K562 (cell line): ENCODE measurements around the gene UCP3. TPM values are rescaled to one million over a fixed set of nuclear protein-coding genes. Genes with fewer than 3 reads are reported as not detected.
A peak's percentile ranks its signal among the peaks of the same experiment; 100 is the strongest.

Experiments used
- ATAC-seq: fragments of 200-7000 bp; cut with Tn5 transposase; 3 replicates; pipeline ENCODE4 v1.9.1; 2020; ENCODE audit warnings: moderate library complexity
- BruUV-seq: library from RNA; stranded (reverse); fragments of 400-500 nt; replicated peaks from 2 replicates; lab custom pipeline; 2021; lab: Mats Ljungman, UMichigan
- CTCF ChIA-PET: fragments of 300-600 bp; formaldehyde crosslinking; extraction: SDS; loops from one replicate; lab custom pipeline; 2021; ENCODE audit warnings: low intra/inter-chr PET ratio; lab: Yijun Ruan, JAX
- POLR2A ChIA-PET: fragments of 300-600, 350-650 bp; sonication (Branson Sonifier 250); formaldehyde crosslinking; extraction: SDS; loops from one replicate; lab custom pipeline; 2021; ENCODE audit warnings: antibody characterized with exemption, inconsistent platforms; lab: Yijun Ruan, JAX
- DNase-seq, 4 experiments: peaks; one replicate each; pipeline versions ENCODE4 v3.0.0 to v3.0.0-alpha.2; 2011 to 2018; ENCODE audit warnings: low spot score in 3 of 4, mixed read lengths in 3 of 4; ENCODE audit errors: extremely low read depth in 1 of 4
- FAIRE-seq: peaks from 2 replicates; lab custom pipeline; 2011; peaks lifted over from hg19 to GRCh38; lab: Jason Lieb, UNC
- H2AFZ ChIP-seq: 2 replicates; pipeline ENCODE4 v1.6.0; 2011; ENCODE audit warnings: low read depth, low read length, control low read depth, inconsistent platforms
- H3K27ac ChIP-seq: fragments of 200-600 bp; 3 replicates; pipeline ENCODE4 v1.8.0; 2011; ENCODE audit warnings: low read depth, mild to moderate bottlenecking, control low read depth, inconsistent platforms, low read length, moderate library complexity, mixed read lengths; ENCODE audit errors: extremely low read depth
- H3K27me3 ChIP-seq, 2 experiments: fragments of 300-600 bp in 1 of 2; 2 replicates in 1 of 2; 3 replicates in 1 of 2; pipeline versions ENCODE4 v1.6.0 to v1.8.0; 2011; ENCODE audit warnings: inconsistent platforms in 2 of 2, low read length in 2 of 2, mild to moderate bottlenecking in 1 of 2, mixed read lengths in 1 of 2, moderate library complexity in 1 of 2; ENCODE audit not compliant: control insufficient read depth in 2 of 2, insufficient read depth in 2 of 2
- H3K36me3 ChIP-seq: fragments of 300-600 bp; 3 replicates; pipeline ENCODE4 v1.8.0; 2011; ENCODE audit warnings: mild to moderate bottlenecking, low read length, inconsistent platforms; ENCODE audit not compliant: control insufficient read depth, insufficient read depth
- H3K4me1 ChIP-seq, 2 experiments: fragments of 200-600 bp in 1 of 2; replicated peaks in 1 of 2; 2 replicates in 1 of 2; 3 replicates in 1 of 2; pipeline versions ENCODE4 v1.5.1 to v1.8.0; 2011; ENCODE audit warnings: inconsistent platforms in 2 of 2, low read length in 2 of 2, mild to moderate bottlenecking in 1 of 2, mixed read lengths in 1 of 2, moderate library complexity in 1 of 2; ENCODE audit not compliant: control insufficient read depth in 2 of 2, insufficient read depth in 2 of 2
- H3K4me2 ChIP-seq: 2 replicates; pipeline ENCODE4 v1.6.1; 2011; ENCODE audit warnings: low read length, control low read depth, inconsistent platforms, mixed read lengths; ENCODE audit not compliant: insufficient read depth
- H3K4me3 ChIP-seq: fragments of 200-600 bp; sonication (generic), shearing (Covaris generic); 2 replicates; pipeline ENCODE4 v1.5.1; 2016; ENCODE audit warnings: control low read depth, inconsistent platforms
- H3K79me2 ChIP-seq: fragments of 200-600 bp; 3 replicates; pipeline ENCODE4 v1.8.0; 2011; ENCODE audit warnings: low read length, inconsistent platforms; ENCODE audit not compliant: control insufficient read depth, insufficient read depth
- H3K9ac ChIP-seq, 2 experiments: 2 replicates each; pipeline versions ENCODE4 v1.6.0 to v1.6.1; 2011; ENCODE audit warnings: low read depth in 2 of 2, low read length in 2 of 2, control low read depth in 1 of 2, inconsistent platforms in 1 of 2, mild to moderate bottlenecking in 1 of 2, mixed read lengths in 1 of 2; ENCODE audit not compliant: insufficient read depth in 1 of 2
- H3K9me1 ChIP-seq: one replicate; pipeline ENCODE4 v1.6.0; 2011; ENCODE audit warnings: inconsistent platforms, mild to moderate bottlenecking, low read length, moderate library complexity; ENCODE audit not compliant: control insufficient read depth, insufficient read depth
- H3K9me3 ChIP-seq: replicated peaks from 2 replicates; pipeline ENCODE4 v1.5.1; 2011; ENCODE audit warnings: low read depth, low read length, inconsistent platforms; ENCODE audit not compliant: control insufficient read depth, insufficient read depth
- H4K20me1 ChIP-seq: replicated peaks from 2 replicates; pipeline ENCODE4 v1.6.1; 2011; ENCODE audit warnings: low read length, inconsistent platforms, mixed read lengths; ENCODE audit not compliant: control insufficient read depth, insufficient read depth
- AFF1 ChIP-seq, 2 experiments: fragments of 450-650 bp; IDR thresholded peaks; 2 replicates each; pipeline ENCODE4 v1.6.1; 2018; ENCODE audit warnings: mild to moderate bottlenecking in 2 of 2, low read depth in 1 of 2; ENCODE audit not compliant: partially characterized antibody in 2 of 2
- ESRRB ChIP-seq: fragments of 250-450 bp; sonication (Bioruptor Pico); IDR thresholded peaks from 2 replicates; pipeline ENCODE4 v1.5.0; 2020; ENCODE audit warnings: mild to moderate bottlenecking, moderate library complexity, borderline replicate concordance
- HOXB6 ChIP-seq: fragments of 250-450 bp; sonication (Bioruptor Pico); IDR thresholded peaks from 2 replicates; pipeline ENCODE4 v1.5.1; 2022; ENCODE audit warnings: mild to moderate bottlenecking, borderline replicate concordance
- HSF4 ChIP-seq: fragments of 250-450 bp; sonication (Bioruptor Pico); IDR thresholded peaks from 2 replicates; pipeline ENCODE4 v2.1.2; 2022; ENCODE audit warnings: mild to moderate bottlenecking, moderate library complexity, borderline replicate concordance
- KHSRP ChIP-seq: fragments of 450-650 bp; IDR thresholded peaks from 2 replicates; pipeline ENCODE4 v1.6.1; 2017
- LEF1 ChIP-seq: fragments of 450-650 bp; IDR thresholded peaks from 2 replicates; pipeline ENCODE4 v1.6.1; 2016; ENCODE audit warnings: mild to moderate bottlenecking
- NR2C2 ChIP-seq, 2 experiments: fragments of 200-800 bp in 1 of 2; sonication (Bioruptor generic) in 1 of 2; sonication (generic) in 1 of 2; formaldehyde crosslinking in 1 of 2; IDR thresholded peaks; 2 replicates each; pipeline versions ENCODE4 v1.6.1 to v1.8.0; 2016 to 2022; ENCODE audit warnings: mild to moderate bottlenecking in 1 of 2, missing compliant biosample characterization in 1 of 2, missing genetic modification characterization in 1 of 2, missing genetic modification reagents in 1 of 2
- PHB ChIP-seq: fragments of 250-450 bp; sonication (Bioruptor Pico); IDR thresholded peaks from 2 replicates; pipeline ENCODE4 v1.5.0; 2021
- POLR2AphosphoS2 ChIP-seq: IDR thresholded peaks from 2 replicates; pipeline ENCODE4 v1.6.1; 2012; ENCODE audit warnings: low read length, improper control_type of control experiment
- RBM34 ChIP-seq: fragments of 200-400 bp; formaldehyde crosslinking; IDR thresholded peaks from 2 replicates; pipeline ENCODE4 v1.6.1; 2018; ENCODE audit warnings: low read length, borderline replicate concordance; ENCODE audit not compliant: insufficient read depth
- ZNF324 ChIP-seq: fragments of 250-450 bp; sonication (Bioruptor Pico); IDR thresholded peaks from 2 replicates; pipeline ENCODE4 v1.4.0; 2020; ENCODE audit warnings: mild to moderate bottlenecking
- ZZZ3 ChIP-seq: fragments of 450-650 bp; IDR thresholded peaks from 2 replicates; pipeline ENCODE4 v1.6.1; 2016; ENCODE audit warnings: antibody characterized with exemption, mild to moderate bottlenecking, moderate library complexity
- WGBS: fragments of 100-300 bp; shearing (Covaris generic); methylation state at CpG from one replicate; pipeline ENCODE4 v1.1.6; 2016; ENCODE audit warnings: low coverage, mixed read lengths; ENCODE audit not compliant: insufficient coverage; ENCODE audit errors: missing lambda C conversion rate; 5-methylcytosine and 5-hydroxymethylcytosine counted together
- in situ Hi-C: fragments of 300-500 bp; cut with MboI; formaldehyde crosslinking; loops from 4 replicates; pipeline ENCODE4 v1.15.0; 2018; ENCODE audit warnings: inconsistent platforms, mixed read lengths
- intact Hi-C: fragments of 100-400 bp; cut with micrococcal nuclease; formaldehyde crosslinking; loops from 2 replicates; pipeline ENCODE4 v1.14.2; 2022
- polyA plus RNA-seq, 8 experiments: library from polyadenylated mRNA; depleted of rRNA in 4 of 8; stranded (reverse) in 5 of 8; unstranded in 3 of 8; fragments of >200 nt; fragmentation: Nextera tagmentation in 2 of 8; fragmentation: Illumina TruSeq in 1 of 8; extraction: Ambion mirVana in 2 of 8; extraction: Trizol in 1 of 8; gene quantifications; 2 replicates each; pipeline versions ENCODE4 v1.2.1 to v1.2.3, GENCODE V29; 2011 to 2014; ENCODE audit warnings: inconsistent platforms in 1 of 8, missing spikeins in 1 of 8
- total RNA-seq, 7 experiments: library from RNA; depleted of rRNA in 6 of 7; stranded (reverse); fragments of >200 nt in 6 of 7; fragmentation: Illumina TruSeq in 2 of 7; extraction: Trizol in 2 of 7; gene quantifications; 2 replicates each; pipeline versions ENCODE4 v1.2.1 to v1.2.3, GENCODE V29; 2011 to 2021; ENCODE audit warnings: low replicate concordance in 1 of 7

UCP3 gene
- total and polyA plus RNA-seq, 9 of the 15 experiments (the other 6 are each of a cell fraction or from before 2014, with no cell fraction given): 0.05 to 0.65 (median 0.25) TPM; not detected in 2

- H3K4me2 ChIP-seq: no peak overlapping the region
- peaks cover 21 to 22% of the 10 kb centered on the region in 2 experiments; a peak in 4 of 5 replicates for H3K4me1 ChIP-seq
- no peaks in the 10 kb centered on the region for H3K9me3 ChIP-seq
- H3K36me3 ChIP-seq: no peaks in the 10 kb centered on the region; the same call in 2 of the 3 replicates
- intact Hi-C loops (no loop called here), in situ Hi-C loops (no loop called here)
- no peaks in the 10 kb centered on the region for H3K27me3 ChIP-seq
- FAIRE-seq: no peak
- H3K27ac ChIP-seq: no peak overlapping the region
- no TSS peak for BruUV-seq
- no peak for ATAC-seq
- H3K9me1 ChIP-seq: no peaks in the 10 kb centered on the region
- ChIA-PET POLR2A (interaction anchor here (0.6 kb wide), 1 partner anchor 224 kb away, joined by 3 read pairs; no protein-coding TSS in a partner anchor), CTCF (no interaction called here)
- H3K4me3 ChIP-seq: no peak overlapping the region
- DNase-seq: no peak
- no peaks in the 10 kb centered on the region for H3K79me2 ChIP-seq
- no peak overlapping the region for H3K9ac ChIP-seq
- H2AFZ ChIP-seq: no peak overlapping the region
- 89% methylated on average over 9 of the region's 9 CpGs for WGBS
- peaks cover 6% of the 10 kb centered on the region for H4K20me1 ChIP-seq
- no peak for TF ChIP-seq NR2C2 (CRISPR knock-in tag; IDR thresholded peaks at IDR 0.05)
- TF ChIP-seq NR2C2 (tag; IDR thresholded peaks at IDR 0.05): 0 out of 2 replicates have a peak, but pooled peaks have one; percentile 6
- TF ChIP-seq ESRRB (CRISPR knock-in tag): no peak
- TF ChIP-seq KHSRP: no peak
- TF ChIP-seq ZZZ3: no peak
Measured at GRCh38 chr11:74018331-74019005, 9.6 kb upstream of the UCP3 start.

GRCh38 chr11:74017631-74018030 lies 8.7 kb upstream of the UCP3 start:
- Histone ChIP-seq H3K9me3 (no peaks in the 10 kb centered on the region), H3K79me2 (no peaks in the 10 kb centered on the region), H3K27ac (no peak overlapping the region), H3K36me3 (no peaks in the 10 kb centered on the region; the same call in 2 of the 3 replicates), H3K4me1 (peaks cover 29% of the 10 kb centered on the region in 2 experiments; a peak in 4 of 5 replicates), H3K9ac (no peak overlapping the region), H3K4me2 (no peak overlapping the region), H3K27me3 (no peaks in the 10 kb centered on the region), H3K9me1 (no peaks in the 10 kb centered on the region), H4K20me1 (peaks cover 6% of the 10 kb centered on the region), H2AFZ (no peak overlapping the region), H3K4me3 (no peak overlapping the region)
- ATAC-seq: no peak
- WGBS: 79% methylated on average over 3 of the region's 3 CpGs
- ChIA-PET POLR2A (interaction anchor here (0.6 to 1.2 kb wide), 2 partner anchors 10 to 55 kb away, joined by 3 read pairs; no protein-coding TSS in a partner anchor), CTCF (no interaction called here)
- in situ Hi-C loops: no loop called here
- no TSS peak for BruUV-seq
- intact Hi-C loops: no loop called here
- no peak for FAIRE-seq
- DNase-seq: no peak
- no peak for TF ChIP-seq PHB (CRISPR knock-in tag)
- TF ChIP-seq LEF1: no peak
- TF ChIP-seq HSF4 (CRISPR knock-in tag): no peak
- no peak for TF ChIP-seq AFF1 (IDR thresholded peaks at IDR 0.05; ENCODE audit: low read depth in 1 of 2, partially characterized antibody in 2 of 2)
- TF ChIP-seq RBM34: no peak
- TF ChIP-seq POLR2AphosphoS2: no peak
- no peak for TF ChIP-seq ZNF324
- no peak for TF ChIP-seq HOXB6
